Skin of body (tissue), 2 donors: Measurements from ENCODE around the gene LSM5. TPM values are rescaled to one million over a fixed set of nuclear protein-coding genes. Genes with fewer than 3 reads are reported as not detected.

Experiments used
- DNase-seq: peaks from one replicate; lab custom pipeline; 2025; lab: John Stamatoyannopoulos, UW
- total RNA-seq: library from RNA; depleted of rRNA; stranded (reverse); fragments of >200 nt; gene quantifications from one replicate; pipeline ENCODE4 v1.2.3, GENCODE V29; 2014

The LSM5 gene
- total RNA-seq: 22.3 TPM

- peak; percentile 92 for DNase-seq
Measured at GRCh38 chr7:32490127-32490796, at the start of gene LSM5. LSM5 (minus strand) TSS chr7:32490380; CDS start chr7:32490365, 15 bp downstream.

- DNase-seq: no peak
Measured at GRCh38 chr7:32539366-32539765, 49.2 kb upstream of the LSM5 start.

GRCh38 chr7:32537760-32538159 lies 47.6 kb upstream of the LSM5 start:
- DNase-seq: no peak

GRCh38 chr7:32536585-32536984 lies 46.4 kb upstream of the LSM5 start:
- DNase-seq: no peak

DNA sequence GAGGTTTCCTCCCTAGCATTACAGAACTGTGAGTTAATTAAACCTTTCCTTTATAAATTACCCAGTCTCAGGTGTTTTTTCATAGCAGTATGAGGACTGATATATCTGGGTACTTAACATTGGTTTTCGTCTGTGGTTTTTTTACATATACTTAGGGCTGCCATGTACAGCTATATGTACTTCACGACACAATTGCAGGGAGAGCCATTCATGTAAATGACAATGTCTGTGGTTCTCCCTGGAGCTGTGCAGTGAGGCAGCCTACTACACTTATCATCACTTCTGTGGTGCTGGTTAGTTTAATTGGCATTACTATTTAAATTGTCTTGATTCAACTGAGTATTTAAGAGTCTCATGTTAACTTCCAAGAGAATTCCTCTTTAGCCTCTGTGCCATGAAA lies 45.8 kb upstream of the LSM5 start:
- no peak for DNase-seq

GRCh38 chr7:32535162-32535702 lies 45.1 kb upstream of the LSM5 start:
- DNase-seq: no peak

- DNase-seq: no peak
Measured at GRCh38 chr7:32533276-32534029, 43.3 kb upstream of the LSM5 start.

- no peak for DNase-seq
Measured at GRCh38 chr7:32532716-32533115, 42.5 kb upstream of the LSM5 start.

GRCh38 chr7:32532086-32532485 lies 41.9 kb upstream of the LSM5 start:
- DNase-seq: no peak

DNA sequence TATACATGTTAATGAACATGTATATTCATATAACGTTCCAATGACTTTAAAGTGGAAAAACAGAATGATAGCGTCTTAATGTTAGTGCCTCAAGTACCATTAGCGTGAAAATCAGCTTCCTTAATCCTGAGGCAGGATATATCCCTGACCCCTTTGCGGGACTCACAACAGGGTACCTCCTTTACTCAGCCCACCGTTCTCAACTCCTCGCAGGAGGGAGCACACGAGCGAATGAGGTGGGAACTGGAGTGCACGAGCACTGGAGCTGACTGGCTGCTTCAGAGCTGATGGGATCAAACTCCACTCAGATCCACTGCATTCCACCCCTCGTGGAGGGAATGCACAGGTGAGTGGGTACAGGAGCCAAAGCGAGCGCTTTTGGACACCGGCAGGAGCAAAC lies 41.2 kb upstream of the LSM5 start:
- DNase-seq: no peak

- DNase-seq: no peak
Measured at GRCh38 chr7:32525839-32526238, 35.7 kb upstream of the LSM5 start.

- DNase-seq: no peak
Measured at GRCh38 chr7:32524631-32525030, 34.5 kb upstream of the LSM5 start.

DNA sequence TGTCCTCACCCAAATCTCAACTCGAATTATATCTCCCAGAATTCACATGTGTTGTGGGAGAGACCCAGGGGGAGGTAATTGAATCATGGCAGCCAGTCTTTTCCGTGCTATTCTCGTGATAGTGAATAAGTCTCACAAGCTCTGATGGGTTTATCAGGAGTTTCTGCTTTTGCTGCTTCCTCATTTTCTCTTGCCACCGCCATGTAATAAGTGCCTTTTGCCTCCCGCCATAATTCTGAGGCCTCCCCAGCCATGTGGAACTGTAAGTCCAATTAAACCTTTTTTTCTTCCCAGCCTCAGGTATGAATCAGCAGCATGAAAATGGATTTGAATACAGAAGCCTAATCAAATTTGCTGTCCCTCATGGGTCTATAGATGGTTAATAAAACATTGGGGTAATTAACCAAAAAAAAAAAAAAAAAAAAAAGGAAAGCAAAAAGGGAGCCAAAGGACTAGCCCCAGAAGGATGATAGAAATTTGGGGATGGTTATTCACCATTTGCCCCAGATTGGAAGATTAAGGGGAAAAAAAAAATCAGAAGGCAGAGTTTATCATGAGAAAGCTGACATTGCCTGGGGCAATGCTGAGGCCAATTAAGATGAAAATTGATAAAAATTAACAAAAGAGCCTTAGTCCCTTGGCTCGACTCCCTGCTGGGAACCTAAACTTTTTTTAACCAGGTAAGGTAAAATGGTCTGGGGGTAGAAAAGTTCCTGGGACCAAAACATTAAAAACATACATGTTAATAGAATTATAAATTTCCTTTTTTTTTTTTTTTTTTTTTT lies 32.8 kb upstream of the LSM5 start:
- no peak for DNase-seq

GRCh38 chr7:32519763-32520162 lies 29.6 kb upstream of the LSM5 start:
- no peak for DNase-seq

DNA sequence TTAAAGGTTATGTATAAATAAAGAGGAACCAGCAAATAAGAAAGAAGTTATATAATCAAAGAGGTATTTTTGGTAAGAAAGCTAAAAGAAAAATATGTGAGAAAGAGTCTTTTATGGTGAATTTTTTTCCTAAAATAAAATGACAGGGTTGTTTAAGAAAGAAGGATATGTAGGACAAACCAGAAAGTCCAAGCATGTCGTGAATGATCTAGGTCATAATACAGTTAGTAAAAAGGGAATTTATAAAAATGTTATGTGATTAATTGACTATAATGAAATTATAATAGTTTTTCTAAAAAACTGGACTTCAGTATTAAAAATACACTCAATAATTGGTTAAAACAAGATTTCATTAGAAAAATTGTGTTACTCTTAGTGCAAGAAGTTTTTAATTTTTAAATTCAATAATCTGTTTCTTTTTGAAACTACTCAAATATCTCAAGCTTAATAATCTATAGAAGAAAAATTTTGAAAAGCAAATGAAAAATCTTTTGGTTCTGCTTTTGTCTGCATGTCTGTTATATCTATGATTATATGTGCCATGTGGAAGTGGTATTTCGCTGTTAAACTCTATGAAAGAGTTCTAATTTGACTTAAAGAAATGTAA lies 28.5 kb upstream of the LSM5 start:
- DNase-seq: no peak

- DNase-seq: no peak
Measured at GRCh38 chr7:32516551-32517100, 26.4 kb upstream of the LSM5 start.

DNA sequence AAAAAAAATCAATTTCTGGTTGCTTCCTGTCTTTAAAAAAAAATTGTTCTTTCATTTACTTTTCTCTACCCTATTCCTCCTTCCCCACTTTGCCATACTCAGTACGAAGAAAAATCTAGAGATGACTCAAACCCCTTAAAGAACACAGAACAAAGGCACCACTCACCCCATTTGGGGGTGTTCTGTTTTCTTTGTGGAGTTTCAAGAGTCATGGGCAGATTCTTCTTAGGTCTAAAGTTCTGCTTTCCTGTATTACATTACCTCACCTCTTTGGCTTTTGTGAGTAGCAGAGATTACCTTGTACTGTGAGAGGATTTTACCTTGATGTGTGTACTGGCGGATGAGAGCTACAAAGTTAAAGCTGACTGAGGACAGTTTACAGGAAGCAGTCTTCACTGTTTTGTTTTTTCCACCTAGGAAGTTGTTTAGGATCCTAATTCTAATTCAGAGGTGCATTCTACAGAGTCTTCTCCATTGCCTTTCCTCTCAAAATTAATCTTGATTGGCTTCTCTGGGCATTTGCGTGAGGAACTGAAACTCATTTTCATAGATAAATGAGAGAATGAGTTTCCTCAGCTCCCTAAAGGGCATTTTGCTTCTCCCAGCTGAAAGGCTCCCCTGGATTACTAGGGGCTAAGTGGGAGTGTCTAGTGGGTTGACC lies 25.8 kb upstream of the LSM5 start:
- no peak for DNase-seq

GRCh38 chr7:32513210-32513609 lies 23.0 kb upstream of the LSM5 start:
- no peak for DNase-seq

GRCh38 chr7:32511791-32512190 lies 21.6 kb upstream of the LSM5 start:
- no peak for DNase-seq

DNA sequence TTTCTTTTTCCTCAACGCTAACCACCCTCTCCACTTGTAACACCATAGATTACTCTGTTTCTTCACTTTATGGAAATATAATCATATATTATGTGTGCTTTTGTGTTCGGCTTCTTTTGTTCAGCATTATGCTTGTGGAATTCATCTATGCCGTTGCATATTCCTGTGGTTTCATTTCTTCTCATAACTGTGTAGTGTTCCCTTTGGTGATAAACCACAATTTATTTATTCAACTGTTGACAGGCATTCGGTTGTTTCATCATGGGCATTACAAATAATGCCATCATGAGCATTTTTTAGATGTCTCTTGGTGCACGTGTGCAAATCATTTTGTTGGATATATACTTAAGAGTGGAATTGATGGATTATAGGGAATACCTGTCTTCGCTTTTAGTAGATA lies 17.2 kb upstream of the LSM5 start:
- DNase-seq: no peak
